Measurements from ENCODE around the gene FOXK2.
"Not testable (repeated sequence)": the region's sequence is repeated elsewhere in the genome, so short reads cannot be mapped to it uniquely, and the experiment has no call there.

Gene FOXK2

DNA sequence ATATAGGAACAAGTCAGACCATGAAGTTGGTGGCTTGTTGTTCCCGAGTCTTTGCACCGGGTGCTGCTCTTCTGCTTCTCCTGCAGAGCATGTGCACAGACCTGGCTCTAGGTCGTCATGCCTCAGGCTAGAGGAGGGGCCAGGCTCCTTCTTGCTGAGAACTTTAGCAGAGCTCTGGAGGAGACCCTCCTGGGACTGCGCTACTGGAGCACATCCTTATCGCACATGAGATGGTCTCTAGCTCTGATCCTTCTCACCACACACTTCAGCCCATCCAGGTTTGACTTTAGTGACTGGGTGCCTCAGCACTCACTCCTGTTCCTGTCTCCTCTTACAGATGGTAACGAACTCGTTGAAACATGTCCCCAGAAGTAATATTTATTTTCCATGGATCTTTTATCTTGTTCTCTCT, 14.9 kb downstream of the FOXK2 start:
- FAIRE-seq: no peak

DNA sequence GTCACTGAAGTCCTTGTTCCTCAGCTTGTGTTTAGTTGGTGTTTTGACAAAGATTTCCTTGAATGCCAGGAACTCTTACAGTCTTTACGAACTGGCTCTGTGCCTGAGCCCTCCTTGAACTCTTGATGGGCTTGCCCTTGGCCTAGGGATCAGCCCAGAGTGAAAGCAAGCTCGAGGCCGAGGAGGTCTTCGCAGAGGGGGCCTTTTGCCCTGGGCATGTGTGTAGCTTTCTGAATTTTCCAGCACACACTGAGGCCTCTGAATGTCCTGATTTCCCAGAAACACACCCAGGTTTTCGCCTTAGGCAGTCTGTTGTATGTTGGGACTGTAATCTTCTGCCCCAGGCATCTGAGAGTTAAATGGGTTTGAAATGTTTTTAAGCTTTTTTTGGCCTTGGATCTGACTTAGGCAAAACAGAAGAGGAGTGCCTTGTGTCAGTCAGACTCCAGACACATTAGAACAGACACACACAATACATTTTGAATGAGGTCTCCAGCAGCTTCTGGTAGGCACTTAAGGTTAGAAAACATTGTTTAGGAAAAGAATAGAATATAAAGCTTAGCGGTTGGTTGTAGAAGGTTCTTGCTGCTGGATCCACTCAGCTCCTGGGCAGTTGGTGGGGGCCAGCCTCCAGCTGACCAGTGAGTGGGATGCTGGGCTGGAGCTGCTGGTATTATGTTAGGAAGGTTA, 17.1 kb downstream of the FOXK2 start:
- FAIRE-seq: no peak

DNA sequence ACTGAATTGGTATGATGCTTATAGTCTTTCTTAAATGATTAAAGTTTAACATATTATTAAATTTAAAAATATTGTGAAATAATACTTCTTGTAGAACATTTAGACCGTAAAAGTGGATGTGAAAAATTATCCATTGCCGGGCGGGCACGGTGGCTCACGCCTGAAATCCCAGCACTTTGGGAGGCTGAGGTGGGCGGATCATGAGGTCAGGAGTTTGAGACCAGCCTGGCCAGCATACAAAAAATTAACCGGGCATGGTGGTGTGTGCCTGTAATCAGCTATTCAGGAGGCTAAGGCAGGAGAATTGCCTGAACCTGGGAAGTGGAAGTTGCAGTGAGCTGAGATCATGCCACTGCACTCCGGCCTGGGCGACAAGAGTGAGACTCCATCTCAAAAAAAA, 17.7 kb downstream of the FOXK2 start:
- FAIRE-seq: not testable (repeated sequence)

DNA sequence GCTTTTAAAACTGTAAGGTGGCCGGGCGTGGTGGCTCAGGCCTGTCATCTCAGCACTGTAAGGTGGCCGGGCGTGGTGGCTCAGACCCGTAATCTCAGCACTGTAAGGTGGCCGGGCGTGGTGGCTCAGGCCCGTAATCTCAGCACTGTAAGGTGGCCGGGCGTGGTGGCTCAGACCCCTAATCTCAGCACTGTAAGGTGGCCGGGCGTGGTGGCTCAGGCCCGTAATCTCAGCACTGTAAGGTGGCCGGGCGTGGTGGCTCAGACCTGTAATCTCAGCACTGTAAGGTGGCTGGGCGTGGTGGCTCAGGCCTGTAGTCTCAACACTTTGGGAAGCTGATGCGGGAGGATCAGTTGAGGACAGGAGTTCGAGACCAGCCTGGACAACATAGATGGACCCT, 19.5 kb downstream of the FOXK2 start:
- not testable (repeated sequence) for FAIRE-seq

DNA sequence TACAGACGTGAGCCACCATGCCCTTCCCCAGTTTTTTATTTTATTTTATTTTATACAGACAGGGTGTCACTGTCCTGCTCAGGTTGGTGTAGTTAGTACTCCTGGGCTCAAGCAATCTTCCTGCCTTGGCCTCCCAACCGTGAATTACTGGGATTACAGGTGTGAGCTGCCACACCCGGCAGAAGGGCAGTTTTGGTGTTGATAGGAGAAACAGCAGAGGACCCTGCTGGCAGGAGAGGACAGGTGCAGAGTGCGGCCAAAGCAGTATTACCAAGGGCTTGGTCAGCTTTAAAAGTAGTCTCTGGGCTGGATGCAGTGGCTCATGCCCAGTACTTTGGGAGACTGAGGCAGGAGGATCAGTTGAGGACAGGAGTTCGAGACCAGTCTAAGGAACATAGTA, 22.9 kb downstream of the FOXK2 start:
- no peak for FAIRE-seq

DNA sequence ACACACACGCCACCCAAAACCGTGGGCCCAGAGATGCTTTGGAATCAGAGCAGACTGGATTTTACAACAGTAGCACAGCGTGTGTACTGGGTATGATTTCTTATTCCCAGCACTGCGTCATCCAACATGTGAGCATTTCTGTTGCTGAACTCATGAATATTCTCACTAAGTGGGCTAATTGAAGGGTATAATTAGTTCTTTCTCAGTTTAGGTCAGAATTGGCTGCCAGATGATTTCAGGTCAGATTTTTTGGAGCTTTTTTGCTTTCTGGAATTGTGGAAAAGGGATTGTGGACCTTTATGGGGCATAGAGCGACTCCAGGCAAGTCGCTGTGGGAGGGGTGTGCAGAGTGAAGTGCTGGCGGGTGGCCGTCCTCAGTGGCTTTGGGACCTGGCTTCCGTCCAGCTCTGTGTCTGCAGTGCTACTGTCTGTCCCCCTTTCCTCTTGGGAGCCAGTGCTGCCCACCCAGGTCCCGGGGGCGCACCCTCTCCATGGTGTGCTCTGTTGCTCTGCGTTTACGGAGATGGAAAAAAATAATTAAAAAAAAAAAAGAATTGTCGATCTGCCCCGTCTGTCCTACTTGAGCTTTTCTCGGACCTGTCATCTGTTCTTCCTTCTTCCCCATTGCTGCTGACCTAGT, 25.0 kb downstream of the FOXK2 start:
- no peak for FAIRE-seq

DNA sequence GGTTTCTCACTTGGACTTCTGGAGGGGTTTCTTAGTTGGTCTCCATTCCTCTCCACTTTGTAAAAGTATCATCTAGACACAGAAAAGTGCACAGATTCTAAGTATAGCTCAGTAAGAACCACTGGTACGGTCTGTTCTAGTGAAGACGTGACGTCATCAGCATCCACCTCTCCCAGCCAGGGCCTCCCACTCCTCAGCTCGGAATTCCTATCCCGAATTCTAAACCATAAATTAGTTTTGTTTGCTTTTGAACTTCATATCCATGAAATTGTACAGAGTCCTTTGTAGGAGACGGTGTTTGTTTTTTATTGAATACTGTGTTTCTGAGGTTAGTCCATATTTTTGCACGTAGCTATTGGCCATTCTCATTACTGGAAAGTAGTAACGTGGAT, 25.5 kb downstream of the FOXK2 start:
- FAIRE-seq: no peak

DNA sequence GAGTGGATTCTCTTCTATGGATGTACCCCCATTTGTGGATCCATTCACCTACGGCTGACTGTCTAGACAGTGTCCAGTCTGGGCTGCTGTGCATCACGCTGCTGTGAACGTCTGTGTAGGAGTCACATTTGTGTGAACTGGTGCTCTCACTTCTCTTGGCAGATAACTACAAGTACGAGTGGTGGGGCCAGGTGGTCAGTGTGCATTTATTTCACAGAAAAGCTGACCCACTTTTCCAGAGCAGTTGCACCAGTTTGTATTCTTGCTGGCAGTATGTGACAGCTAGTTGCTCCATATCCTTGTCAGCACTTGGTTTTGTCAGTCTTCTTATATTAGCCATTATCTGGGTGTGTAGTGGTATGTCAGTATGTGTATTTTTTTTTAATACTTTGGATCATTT, 28.4 kb downstream of the FOXK2 start:
- no peak for FAIRE-seq

DNA sequence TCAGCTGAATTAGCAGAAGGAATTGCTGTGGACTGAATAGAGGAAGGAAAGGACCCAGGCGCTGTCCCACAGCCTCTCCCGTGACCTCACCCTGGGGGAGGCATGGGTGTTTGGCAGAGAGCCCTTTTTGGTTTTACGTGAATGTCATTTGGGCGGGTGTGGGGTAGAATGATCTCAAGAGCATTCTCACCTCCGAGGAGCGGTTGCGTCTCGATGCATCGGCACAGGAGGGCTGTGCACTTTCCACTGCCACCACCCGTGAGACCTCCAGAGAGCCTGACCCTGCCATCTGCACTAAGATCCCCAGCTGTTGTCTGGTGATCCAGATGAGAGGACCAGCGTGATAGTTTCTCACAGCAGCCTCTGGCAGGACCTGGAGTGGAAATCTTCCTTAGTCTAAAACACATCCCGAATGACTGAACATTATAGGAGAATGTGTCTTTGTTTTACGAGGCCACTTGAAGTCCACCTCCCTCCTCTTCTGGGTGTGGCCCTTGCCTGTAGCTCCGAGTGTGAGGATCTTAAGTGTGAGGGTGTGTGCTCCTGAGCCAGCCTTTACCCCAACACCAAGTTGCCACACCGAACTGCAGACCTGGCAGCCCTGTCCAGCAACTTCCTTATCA, 29.3 kb downstream of the FOXK2 start:
- FAIRE-seq: no peak

DNA sequence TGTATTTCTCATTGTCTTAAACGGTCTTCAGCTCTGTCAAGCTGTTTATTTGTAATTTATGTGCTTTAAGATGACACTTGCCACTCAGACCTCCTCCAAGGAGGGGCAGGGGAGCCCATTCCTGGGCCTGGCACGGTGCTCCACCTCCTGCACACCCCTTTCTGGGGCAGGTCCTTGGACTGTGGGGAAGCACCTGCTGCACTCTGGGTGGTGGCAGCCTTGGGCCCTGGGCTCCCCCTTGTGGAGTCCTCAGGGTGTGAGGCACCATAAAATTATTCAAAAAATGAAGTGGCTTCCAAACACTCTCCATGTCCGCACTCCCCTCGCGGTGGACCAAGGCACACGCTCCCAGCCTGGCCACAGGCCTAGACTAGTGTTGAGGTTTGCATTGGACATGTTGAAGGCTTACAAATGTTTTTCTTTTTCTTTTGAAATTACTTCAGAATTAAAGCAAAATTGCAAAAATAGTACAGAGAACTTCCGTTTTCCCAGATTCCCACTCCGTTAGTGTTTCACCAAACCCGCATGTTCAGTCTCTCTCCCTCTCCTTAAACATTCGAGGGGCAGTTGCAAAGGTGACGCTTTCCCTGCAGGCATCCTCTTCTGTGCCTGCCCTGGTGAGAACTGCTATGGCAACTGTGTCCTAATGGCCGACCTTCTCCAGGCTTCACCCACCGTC, 32.4 kb downstream of the FOXK2 start:
- no peak for FAIRE-seq

DNA sequence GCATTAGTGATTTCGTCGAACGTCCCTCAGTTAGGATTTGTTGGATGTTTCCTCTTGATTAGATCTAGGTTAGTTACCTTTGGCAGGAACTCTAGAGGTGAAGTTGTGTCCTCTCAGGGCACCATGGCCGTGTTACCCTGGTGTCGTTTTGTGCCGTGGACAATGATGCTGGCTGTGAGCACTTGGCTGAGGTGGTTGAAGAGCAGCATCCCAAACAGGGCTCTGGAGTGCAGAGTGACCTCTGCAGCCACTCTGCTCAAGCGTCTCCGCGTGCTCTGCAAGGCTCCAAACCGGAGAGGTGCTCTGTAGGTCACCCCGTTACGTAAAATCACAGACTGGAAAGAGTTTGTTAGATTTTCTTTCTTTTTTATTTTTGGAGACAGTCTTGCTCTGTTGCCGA, 33.0 kb downstream of the FOXK2 start:
- FAIRE-seq: no peak

DNA sequence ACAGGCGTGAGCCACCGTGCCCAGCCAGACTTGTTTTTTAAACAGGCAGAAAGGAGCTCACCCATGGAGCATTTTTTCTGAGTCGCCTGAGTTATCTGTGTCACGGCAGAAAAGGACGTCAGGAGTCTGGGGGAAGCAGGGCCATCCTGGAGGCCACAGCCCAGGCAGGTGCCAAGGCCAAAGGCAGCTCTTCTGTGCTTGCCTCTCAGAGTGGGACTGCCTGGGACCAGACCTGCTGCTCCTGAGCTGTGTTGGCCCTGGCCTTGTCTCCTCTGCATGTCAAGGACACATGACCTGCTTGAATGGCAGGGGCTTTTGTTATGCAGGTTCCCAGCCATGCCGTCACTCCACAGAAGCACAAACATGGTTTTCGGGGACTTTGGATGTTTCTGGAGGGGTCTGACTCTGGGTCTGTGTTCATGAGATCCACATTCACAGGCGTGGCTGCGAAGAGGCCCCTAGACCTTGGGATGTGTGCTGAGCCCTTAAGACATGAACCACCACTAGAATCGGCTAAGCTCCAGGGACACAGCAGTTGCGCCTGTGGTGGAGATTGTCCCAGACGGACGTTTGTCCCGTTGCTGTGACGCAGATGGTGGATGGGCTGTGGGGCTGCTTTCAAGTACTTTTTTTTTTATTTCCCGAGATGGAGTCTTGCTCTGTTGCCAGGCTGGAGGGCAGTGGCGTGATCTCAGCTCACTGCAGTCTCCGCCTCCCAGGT, 33.8 kb downstream of the FOXK2 start:
- no peak for FAIRE-seq

DNA sequence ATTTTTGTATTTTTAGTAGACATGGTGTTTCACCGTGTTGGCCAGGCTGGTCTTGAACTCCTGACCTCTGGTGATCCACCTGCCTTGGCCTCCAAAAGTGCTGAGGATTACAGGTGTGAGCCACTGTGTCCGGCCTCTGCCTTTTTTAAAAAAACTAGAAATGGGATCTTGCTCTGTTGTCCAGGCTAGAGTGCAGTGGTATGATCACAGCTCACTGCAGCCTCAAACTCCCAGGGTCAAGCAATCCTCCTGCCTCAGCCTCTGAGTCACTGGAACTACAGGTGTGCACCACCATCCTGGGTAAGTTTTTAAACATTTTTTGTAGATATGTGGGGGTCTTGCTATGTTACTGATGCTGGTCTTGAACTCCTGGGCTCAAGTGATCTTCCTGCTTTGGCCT, 38.0 kb downstream of the FOXK2 start:
- FAIRE-seq: not testable (repeated sequence)

DNA sequence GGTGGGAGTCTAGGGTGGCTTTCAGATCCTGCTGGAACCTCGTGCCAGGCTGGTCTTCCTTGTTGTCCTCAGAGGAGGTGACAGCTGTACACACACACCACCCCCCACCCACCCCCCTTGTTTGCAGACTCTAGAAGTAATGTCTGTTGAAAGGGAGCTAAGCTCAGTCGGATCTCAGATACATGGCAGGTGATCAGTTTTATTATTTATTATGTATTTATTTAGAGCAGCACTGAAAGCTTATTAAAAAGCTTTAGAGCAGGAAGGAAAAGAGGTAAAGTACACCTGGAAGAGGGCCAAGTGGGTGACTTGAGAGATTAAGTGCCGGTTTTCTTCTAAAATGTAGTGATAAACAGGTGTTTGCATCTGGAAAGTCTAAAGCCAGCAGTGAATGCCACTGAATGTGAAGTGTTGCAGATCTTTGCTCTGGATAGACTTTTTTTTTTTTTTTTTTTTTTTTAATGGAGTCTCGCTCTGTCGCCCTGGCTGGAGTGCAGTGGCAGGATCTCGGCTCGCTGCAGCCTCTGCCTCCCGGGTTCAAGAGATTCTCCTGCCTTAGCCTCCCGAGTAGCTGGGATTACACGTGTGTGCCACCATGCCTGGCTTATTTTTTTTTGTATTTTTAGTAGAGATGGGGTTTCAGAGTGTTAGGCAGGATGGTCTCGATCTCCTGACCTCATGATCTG, 40.2 kb downstream of the FOXK2 start:
- no peak for FAIRE-seq

DNA sequence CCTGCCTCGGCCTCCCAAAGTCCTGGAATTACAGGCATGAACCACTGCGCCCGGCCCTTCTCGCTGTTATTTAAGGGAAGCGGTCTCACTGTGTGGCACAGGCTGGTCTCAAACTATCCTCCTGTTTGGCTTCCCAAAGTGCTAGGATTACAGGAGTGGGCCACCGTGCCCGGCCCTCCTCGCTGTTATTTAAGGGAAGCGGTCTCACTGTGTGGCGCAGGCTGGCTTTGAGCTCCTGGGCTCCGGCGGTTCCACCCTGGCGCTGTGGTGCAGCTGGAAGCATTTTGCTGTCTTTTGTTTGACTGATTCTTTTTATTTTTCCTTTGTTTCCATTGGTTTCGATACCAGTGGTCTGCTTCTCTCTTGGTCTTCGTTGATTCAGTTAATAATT, 40.7 kb downstream of the FOXK2 start:
- no peak for FAIRE-seq

DNA sequence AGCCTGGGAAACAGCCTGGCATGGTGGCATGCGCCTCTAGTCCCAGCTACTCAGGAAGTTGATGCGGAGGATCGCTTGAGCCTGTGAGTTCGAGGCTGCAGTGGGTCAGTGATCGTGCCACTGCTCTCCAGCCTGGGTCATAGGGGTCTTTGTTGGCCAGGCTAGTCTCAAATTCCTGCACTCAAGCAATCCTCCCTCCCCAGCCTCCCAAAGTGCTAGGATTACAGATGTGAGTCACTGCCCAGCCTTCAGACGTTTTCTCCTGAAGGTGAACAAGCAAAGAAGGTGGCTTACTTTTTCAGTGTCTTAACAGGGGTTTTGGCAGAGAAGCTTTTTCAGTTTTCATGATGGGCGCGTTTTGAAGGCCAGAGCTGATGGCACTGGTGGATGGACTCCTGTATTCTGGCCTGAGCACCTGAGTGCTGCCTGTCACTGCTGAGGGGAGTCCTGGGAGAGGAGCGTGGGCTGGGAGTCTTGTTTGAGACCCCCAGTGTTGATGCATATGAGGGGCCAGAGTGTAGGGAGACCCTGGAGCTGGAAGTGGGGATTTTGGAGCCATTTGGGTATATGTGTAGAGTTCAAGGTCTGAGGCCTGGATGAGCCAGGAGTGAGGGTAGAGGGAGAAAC, 41.4 kb downstream of the FOXK2 start:
- no peak for FAIRE-seq

DNA sequence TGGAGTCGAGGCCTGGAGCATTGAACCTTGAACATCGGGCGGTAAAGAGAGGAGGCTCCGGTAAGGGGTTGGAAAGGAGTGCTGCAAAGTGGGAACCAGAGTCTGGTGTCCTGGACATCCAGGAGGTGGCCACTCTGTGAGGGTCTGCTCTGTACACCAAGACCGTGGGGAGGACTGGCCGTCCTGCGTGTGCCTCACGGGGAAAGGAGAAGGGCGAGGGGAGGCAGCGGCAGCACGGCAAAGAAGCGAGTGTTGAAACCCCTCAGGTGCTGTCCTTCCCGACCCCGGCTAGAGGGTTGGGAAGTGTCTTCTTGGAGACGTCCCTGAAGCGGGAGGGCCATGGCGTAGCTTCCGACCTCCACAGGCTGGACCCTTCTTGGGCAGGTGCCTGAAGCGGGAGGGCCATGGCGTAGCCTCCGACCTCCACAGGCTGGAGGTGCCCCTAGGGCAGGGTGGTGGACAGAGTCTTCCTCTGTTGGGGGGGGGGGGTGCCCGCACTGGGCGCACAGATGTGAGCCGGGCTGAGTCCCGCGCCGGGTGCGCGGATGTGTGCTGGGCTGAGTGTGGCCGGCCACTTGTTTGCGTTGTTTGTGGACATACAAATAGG, 42.0 kb downstream of the FOXK2 start:
- FAIRE-seq: no peak

DNA sequence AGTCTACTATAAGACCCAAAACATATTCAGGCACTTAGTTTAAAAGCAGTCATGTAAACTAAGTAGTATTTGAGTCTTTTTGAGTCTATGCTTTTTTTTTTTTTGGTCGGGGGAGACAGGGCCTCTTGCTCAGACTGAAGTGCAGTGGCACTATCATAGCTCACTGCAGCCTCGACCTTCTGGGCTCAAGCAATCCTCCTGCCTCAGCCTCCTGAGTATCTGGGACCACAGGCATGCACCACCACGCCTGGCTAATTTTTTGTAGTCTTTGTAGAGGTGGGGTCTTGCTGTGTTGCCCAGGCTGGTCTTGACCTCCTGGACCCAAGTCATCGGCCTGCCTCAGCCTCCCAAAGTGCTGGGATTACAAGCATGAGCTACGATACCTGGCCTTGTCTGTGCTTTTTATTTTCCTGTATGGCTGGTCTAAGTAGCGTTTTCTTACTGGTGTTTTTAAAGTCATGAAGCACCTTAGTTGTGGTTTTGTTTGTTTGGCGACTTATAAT, 43.2 kb downstream of the FOXK2 start:
- not testable (repeated sequence) for FAIRE-seq

DNA sequence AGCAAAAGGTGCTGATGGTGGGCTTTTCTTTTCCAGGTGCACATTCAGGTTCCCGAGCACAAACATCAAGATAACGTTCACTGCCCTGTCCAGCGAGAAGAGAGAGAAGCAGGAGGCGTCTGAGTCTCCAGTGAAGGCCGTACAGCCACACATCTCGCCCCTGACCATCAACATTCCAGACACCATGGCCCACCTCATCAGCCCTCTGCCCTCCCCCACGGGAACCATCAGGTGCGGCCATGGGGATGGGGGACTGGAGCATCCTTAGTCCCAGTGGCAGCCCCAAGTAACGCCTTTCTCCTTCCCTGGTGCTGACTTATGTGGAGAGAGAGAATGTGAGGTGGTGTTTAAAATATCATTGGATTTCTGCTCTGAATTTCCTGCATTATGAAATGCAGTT, 43.8 kb downstream of the FOXK2 start:
- no peak for FAIRE-seq

DNA sequence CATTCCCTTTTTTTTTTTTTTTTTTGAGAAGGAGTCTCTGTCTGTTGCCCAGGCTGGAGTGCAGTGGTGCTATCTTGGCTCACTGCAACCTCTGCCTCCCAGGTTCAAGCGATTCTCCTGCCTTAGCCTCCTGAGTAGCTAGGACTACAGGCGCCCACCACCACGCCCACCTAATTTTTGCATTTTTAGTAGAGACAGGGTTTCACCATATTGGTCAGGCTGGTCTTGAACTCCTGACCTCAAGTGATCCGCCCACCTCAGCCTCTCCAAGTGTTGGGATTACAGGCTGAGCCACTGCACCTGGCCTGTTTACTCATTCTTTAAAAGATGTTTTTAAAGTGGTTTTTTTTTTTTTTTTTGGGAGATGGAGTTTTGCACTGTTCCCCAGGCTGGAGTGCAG, 44.2 kb downstream of the FOXK2 start:
- not testable (repeated sequence) for FAIRE-seq

DNA sequence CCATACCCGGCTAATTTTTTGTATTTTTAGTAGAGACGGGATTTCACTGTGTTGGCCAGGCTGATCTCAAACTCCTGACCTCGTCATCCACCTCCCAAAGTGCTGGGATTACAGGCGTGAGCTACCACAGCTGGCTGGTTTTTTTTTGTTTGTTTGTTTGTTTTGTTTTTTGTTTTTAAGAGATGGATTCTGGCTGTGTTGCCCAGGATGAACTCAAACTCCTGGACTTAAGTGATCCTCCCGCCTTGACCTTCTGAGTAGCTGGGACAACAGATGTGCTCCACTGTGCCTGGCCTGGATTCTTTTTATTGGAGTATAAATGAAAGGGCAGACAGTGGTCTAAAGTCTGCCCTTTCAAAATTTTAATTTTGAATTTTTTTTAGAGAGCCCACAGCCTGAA, 44.7 kb downstream of the FOXK2 start:
- FAIRE-seq: peak; percentile 86

Data from endometrium (tissue), 2 donors.